Measurements from ENCODE around the gene APOD. TPM values are rescaled to one million over a fixed set of nuclear protein-coding genes. Genes with fewer than 3 reads are reported as not detected.

The APOD gene
- total and polyA plus RNA-seq, 10 of the 15 experiments (the other 5 are each of a cell fraction or from before 2014, with no cell fraction given): 0.06 to 0.77 (median 0.47) TPM; not detected in 3

GRCh38 chr3:195542698-195543499, 40.8 kb downstream of the APOD start, which contains the start of gene PPP1R2 (continued):
- TF ChIP-seq, protein P1, sequence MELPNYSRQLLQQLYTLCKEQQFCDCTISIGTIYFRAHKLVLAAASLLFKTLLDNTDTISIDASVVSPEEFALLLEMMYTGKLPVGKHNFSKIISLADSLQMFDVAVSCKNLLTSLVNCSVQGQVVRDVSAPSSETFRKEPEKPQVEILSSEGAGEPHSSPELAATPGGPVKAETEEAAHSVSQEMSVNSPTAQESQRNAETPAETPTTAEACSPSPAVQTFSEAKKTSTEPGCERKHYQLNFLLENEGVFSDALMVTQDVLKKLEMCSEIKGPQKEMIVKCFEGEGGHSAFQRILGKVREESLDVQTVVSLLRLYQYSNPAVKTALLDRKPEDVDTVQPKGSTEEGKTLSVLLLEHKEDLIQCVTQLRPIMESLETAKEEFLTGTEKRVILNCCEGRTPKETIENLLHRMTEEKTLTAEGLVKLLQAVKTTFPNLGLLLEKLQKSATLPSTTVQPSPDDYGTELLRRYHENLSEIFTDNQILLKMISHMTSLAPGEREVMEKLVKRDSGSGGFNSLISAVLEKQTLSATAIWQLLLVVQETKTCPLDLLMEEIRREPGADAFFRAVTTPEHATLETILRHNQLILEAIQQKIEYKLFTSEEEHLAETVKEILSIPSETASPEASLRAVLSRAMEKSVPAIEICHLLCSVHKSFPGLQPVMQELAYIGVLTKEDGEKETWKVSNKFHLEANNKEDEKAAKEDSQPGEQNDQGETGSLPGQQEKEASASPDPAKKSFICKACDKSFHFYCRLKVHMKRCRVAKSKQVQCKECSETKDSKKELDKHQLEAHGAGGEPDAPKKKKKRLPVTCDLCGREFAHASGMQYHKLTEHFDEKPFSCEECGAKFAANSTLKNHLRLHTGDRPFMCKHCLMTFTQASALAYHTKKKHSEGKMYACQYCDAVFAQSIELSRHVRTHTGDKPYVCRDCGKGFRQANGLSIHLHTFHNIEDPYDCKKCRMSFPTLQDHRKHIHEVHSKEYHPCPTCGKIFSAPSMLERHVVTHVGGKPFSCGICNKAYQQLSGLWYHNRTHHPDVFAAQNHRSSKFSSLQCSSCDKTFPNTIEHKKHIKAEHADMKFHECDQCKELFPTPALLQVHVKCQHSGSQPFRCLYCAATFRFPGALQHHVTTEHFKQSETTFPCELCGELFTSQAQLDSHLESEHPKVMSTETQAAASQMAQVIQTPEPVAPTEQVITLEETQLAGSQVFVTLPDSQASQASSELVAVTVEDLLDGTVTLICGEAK (IDR thresholded peaks at IDR 0.05; ENCODE audit: borderline replicate concordance): no peak
- TF ChIP-seq HCFC1 (IDR thresholded peaks at IDR 0.05; ENCODE audit: low read length) (no peak), NR2C1 (IDR thresholded peaks at IDR 0.05) (no peak), RB1 (IDR thresholded peaks at IDR 0.05; ENCODE audit: borderline replicate concordance) (no peak), POU2F2 (IDR thresholded peaks at IDR 0.05; ENCODE audit: borderline replicate concordance, low read depth, low read length) (peak; percentile 84), NR2C2 (IDR thresholded peaks at IDR 0.05; ENCODE audit: borderline replicate concordance, control insufficient read depth, insufficient read length, low read depth) (no peak), CHD1 (IDR thresholded peaks at IDR 0.05; ENCODE audit: low read depth, low read length) (no peak), CREM (IDR thresholded peaks at IDR 0.05; ENCODE audit: low read depth) (no peak; the same call in 1 of the 2 replicates), IRF4 (IDR thresholded peaks at IDR 0.05; ENCODE audit: low read depth, low read length) (no peak), EED (IDR thresholded peaks at IDR 0.05; ENCODE audit: low read depth) (no peak), MXI1 (IDR thresholded peaks at IDR 0.05; ENCODE audit: low read depth, low read length) (0 out of 2 replicates have a peak, but pooled peaks have one; percentile 47), CHD4 (IDR thresholded peaks at IDR 0.05) (no peak), E2F4 (IDR thresholded peaks at IDR 0.05; ENCODE audit: low read depth, low read length) (no peak), ETV6 (conservative IDR thresholded peaks at IDR 0.05 in 1 of 2, IDR thresholded peaks at IDR 0.05 in 1 of 2; ENCODE audit: borderline replicate concordance in 1 of 2, low read depth in 1 of 2) (no peak), KAT2A (conservative IDR thresholded peaks at IDR 0.05; ENCODE audit: control insufficient read depth, low read depth, low read length) (no peak), FOXM1 (IDR thresholded peaks at IDR 0.05; ENCODE audit: low read depth, low read length) (no peak), SIN3A (IDR thresholded peaks at IDR 0.05; ENCODE audit: low read depth, low read length) (0 out of 2 replicates have a peak, but pooled peaks have one; percentile 36), POLR2A (IDR thresholded peaks at IDR 0.05; ENCODE audit: low read depth, low read length) (peak; percentile 99), FOS (IDR thresholded peaks at IDR 0.05; ENCODE audit: borderline replicate concordance, extremely low read depth, insufficient read length) (no peak), SUPT20H (IDR thresholded peaks at IDR 0.05; ENCODE audit: borderline replicate concordance, control insufficient read depth, low read depth, low read length) (no peak)
- TF ChIP-seq, protein P2, sequence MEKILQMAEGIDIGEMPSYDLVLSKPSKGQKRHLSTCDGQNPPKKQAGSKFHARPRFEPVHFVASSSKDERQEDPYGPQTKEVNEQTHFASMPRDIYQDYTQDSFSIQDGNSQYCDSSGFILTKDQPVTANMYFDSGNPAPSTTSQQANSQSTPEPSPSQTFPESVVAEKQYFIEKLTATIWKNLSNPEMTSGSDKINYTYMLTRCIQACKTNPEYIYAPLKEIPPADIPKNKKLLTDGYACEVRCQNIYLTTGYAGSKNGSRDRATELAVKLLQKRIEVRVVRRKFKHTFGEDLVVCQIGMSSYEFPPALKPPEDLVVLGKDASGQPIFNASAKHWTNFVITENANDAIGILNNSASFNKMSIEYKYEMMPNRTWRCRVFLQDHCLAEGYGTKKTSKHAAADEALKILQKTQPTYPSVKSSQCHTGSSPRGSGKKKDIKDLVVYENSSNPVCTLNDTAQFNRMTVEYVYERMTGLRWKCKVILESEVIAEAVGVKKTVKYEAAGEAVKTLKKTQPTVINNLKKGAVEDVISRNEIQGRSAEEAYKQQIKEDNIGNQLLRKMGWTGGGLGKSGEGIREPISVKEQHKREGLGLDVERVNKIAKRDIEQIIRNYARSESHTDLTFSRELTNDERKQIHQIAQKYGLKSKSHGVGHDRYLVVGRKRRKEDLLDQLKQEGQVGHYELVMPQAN (conservative IDR thresholded peaks at IDR 0.05): no peak; the same call in 1 of the 2 replicates
- TF ChIP-seq, protein P3, sequence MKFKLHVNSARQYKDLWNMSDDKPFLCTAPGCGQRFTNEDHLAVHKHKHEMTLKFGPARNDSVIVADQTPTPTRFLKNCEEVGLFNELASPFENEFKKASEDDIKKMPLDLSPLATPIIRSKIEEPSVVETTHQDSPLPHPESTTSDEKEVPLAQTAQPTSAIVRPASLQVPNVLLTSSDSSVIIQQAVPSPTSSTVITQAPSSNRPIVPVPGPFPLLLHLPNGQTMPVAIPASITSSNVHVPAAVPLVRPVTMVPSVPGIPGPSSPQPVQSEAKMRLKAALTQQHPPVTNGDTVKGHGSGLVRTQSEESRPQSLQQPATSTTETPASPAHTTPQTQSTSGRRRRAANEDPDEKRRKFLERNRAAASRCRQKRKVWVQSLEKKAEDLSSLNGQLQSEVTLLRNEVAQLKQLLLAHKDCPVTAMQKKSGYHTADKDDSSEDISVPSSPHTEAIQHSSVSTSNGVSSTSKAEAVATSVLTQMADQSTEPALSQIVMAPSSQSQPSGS (IDR thresholded peaks at IDR 0.05; ENCODE audit: low read length): no peak

Data from GM12878 (cell line).